K562 (cell line): ENCODE data around the gene TMEM203. TPM values are rescaled to one million over a fixed set of nuclear protein-coding genes. Genes with fewer than 3 reads are reported as not detected.

ENCODE experiments used
- ATAC-seq: fragments of 200-7000 bp; cut with Tn5 transposase; 3 replicates; pipeline ENCODE4 v1.9.1; 2020; ENCODE audit warnings: moderate library complexity
- BruUV-seq: library from RNA; stranded (reverse); fragments of 400-500 nt; replicated peaks from 2 replicates; lab custom pipeline; 2021; lab: Mats Ljungman, UMichigan
- CTCF ChIA-PET: fragments of 300-600 bp; formaldehyde crosslinking; extraction: SDS; loops from one replicate; lab custom pipeline; 2021; ENCODE audit warnings: low intra/inter-chr PET ratio; lab: Yijun Ruan, JAX
- POLR2A ChIA-PET: fragments of 300-600, 350-650 bp; sonication (Branson Sonifier 250); formaldehyde crosslinking; extraction: SDS; loops from one replicate; lab custom pipeline; 2021; ENCODE audit warnings: antibody characterized with exemption, inconsistent platforms; lab: Yijun Ruan, JAX
- DNase-seq, 4 experiments: peaks; one replicate each; pipeline versions ENCODE4 v3.0.0 to v3.0.0-alpha.2; 2011 to 2018; ENCODE audit warnings: low spot score in 3 of 4, mixed read lengths in 3 of 4; ENCODE audit errors: extremely low read depth in 1 of 4
- FAIRE-seq: peaks from 2 replicates; lab custom pipeline; 2011; peaks lifted over from hg19 to GRCh38; lab: Jason Lieb, UNC
- H2AFZ ChIP-seq: 2 replicates; pipeline ENCODE4 v1.6.0; 2011; ENCODE audit warnings: low read depth, low read length, control low read depth, inconsistent platforms
- H3K27ac ChIP-seq: fragments of 200-600 bp; 3 replicates; pipeline ENCODE4 v1.8.0; 2011; ENCODE audit warnings: low read depth, mild to moderate bottlenecking, control low read depth, inconsistent platforms, low read length, moderate library complexity, mixed read lengths; ENCODE audit errors: extremely low read depth
- H3K27me3 ChIP-seq, 2 experiments: fragments of 300-600 bp in 1 of 2; 2 replicates in 1 of 2; 3 replicates in 1 of 2; pipeline versions ENCODE4 v1.6.0 to v1.8.0; 2011; ENCODE audit warnings: inconsistent platforms in 2 of 2, low read length in 2 of 2, mild to moderate bottlenecking in 1 of 2, mixed read lengths in 1 of 2, moderate library complexity in 1 of 2; ENCODE audit not compliant: control insufficient read depth in 2 of 2, insufficient read depth in 2 of 2
- H3K36me3 ChIP-seq: fragments of 300-600 bp; 3 replicates; pipeline ENCODE4 v1.8.0; 2011; ENCODE audit warnings: mild to moderate bottlenecking, low read length, inconsistent platforms; ENCODE audit not compliant: control insufficient read depth, insufficient read depth
- H3K4me1 ChIP-seq, 2 experiments: fragments of 200-600 bp in 1 of 2; replicated peaks in 1 of 2; 2 replicates in 1 of 2; 3 replicates in 1 of 2; pipeline versions ENCODE4 v1.5.1 to v1.8.0; 2011; ENCODE audit warnings: inconsistent platforms in 2 of 2, low read length in 2 of 2, mild to moderate bottlenecking in 1 of 2, mixed read lengths in 1 of 2, moderate library complexity in 1 of 2; ENCODE audit not compliant: control insufficient read depth in 2 of 2, insufficient read depth in 2 of 2
- H3K4me2 ChIP-seq: 2 replicates; pipeline ENCODE4 v1.6.1; 2011; ENCODE audit warnings: low read length, control low read depth, inconsistent platforms, mixed read lengths; ENCODE audit not compliant: insufficient read depth
- H3K4me3 ChIP-seq: fragments of 200-600 bp; sonication (generic), shearing (Covaris generic); 2 replicates; pipeline ENCODE4 v1.5.1; 2016; ENCODE audit warnings: control low read depth, inconsistent platforms
- H3K79me2 ChIP-seq: fragments of 200-600 bp; 3 replicates; pipeline ENCODE4 v1.8.0; 2011; ENCODE audit warnings: low read length, inconsistent platforms; ENCODE audit not compliant: control insufficient read depth, insufficient read depth
- H3K9ac ChIP-seq, 2 experiments: 2 replicates each; pipeline versions ENCODE4 v1.6.0 to v1.6.1; 2011; ENCODE audit warnings: low read depth in 2 of 2, low read length in 2 of 2, control low read depth in 1 of 2, inconsistent platforms in 1 of 2, mild to moderate bottlenecking in 1 of 2, mixed read lengths in 1 of 2; ENCODE audit not compliant: insufficient read depth in 1 of 2
- H3K9me1 ChIP-seq: one replicate; pipeline ENCODE4 v1.6.0; 2011; ENCODE audit warnings: inconsistent platforms, mild to moderate bottlenecking, low read length, moderate library complexity; ENCODE audit not compliant: control insufficient read depth, insufficient read depth
- H3K9me3 ChIP-seq: replicated peaks from 2 replicates; pipeline ENCODE4 v1.5.1; 2011; ENCODE audit warnings: low read depth, low read length, inconsistent platforms; ENCODE audit not compliant: control insufficient read depth, insufficient read depth
- H4K20me1 ChIP-seq: replicated peaks from 2 replicates; pipeline ENCODE4 v1.6.1; 2011; ENCODE audit warnings: low read length, inconsistent platforms, mixed read lengths; ENCODE audit not compliant: control insufficient read depth, insufficient read depth
- BCL6 ChIP-seq: fragments of 250-450 bp; sonication (Bioruptor Pico); IDR thresholded peaks from 2 replicates; pipeline ENCODE4 v1.4.0; 2020
- KHSRP ChIP-seq: fragments of 450-650 bp; IDR thresholded peaks from 2 replicates; pipeline ENCODE4 v1.6.1; 2017
- MXI1 ChIP-seq: IDR thresholded peaks from 2 replicates; pipeline ENCODE4 v1.6.1; 2011; ENCODE audit warnings: low read depth, mild to moderate bottlenecking, improper control_type of control experiment, low read length
- NCOA4 ChIP-seq: fragments of 450-650 bp; IDR thresholded peaks from 2 replicates; pipeline ENCODE4 v1.6.1; 2018; ENCODE audit warnings: mild to moderate bottlenecking; ENCODE audit not compliant: partially characterized antibody
- POLR2G ChIP-seq: fragments of 200-400 bp; formaldehyde crosslinking; IDR thresholded peaks from 2 replicates; pipeline ENCODE4 v1.6.1; 2017; ENCODE audit warnings: low read depth, mild to moderate bottlenecking, antibody characterized with exemption, low read length, moderate library complexity
- RBM22 ChIP-seq: fragments of 200-400 bp; formaldehyde crosslinking; IDR thresholded peaks from 2 replicates; pipeline ENCODE4 v1.6.1; 2018; ENCODE audit warnings: low read length, low read depth; ENCODE audit not compliant: poor library complexity, severe bottlenecking
- ZKSCAN8 ChIP-seq: fragments of 200-800 bp; sonication (Bioruptor generic); IDR thresholded peaks from 2 replicates; pipeline ENCODE4 v1.6.1; 2016; ENCODE audit warnings: missing genetic modification characterization, missing compliant biosample characterization
- ZNF551 ChIP-seq: fragments of 250-450 bp; sonication (Bioruptor Pico); IDR thresholded peaks from 2 replicates; pipeline ENCODE4 v1.5.0; 2021; ENCODE audit warnings: mild to moderate bottlenecking, moderate library complexity
- ZSCAN32 ChIP-seq: fragments of 450-650 bp; formaldehyde crosslinking; IDR thresholded peaks from 2 replicates; pipeline ENCODE4 v1.4.0; 2020; ENCODE audit warnings: mild to moderate bottlenecking, moderate library complexity
- WGBS: fragments of 100-300 bp; shearing (Covaris generic); methylation state at CpG from one replicate; pipeline ENCODE4 v1.1.6; 2016; ENCODE audit warnings: low coverage, mixed read lengths; ENCODE audit not compliant: insufficient coverage; ENCODE audit errors: missing lambda C conversion rate; 5-methylcytosine and 5-hydroxymethylcytosine counted together
- in situ Hi-C: fragments of 300-500 bp; cut with MboI; formaldehyde crosslinking; loops from 4 replicates; pipeline ENCODE4 v1.15.0; 2018; ENCODE audit warnings: inconsistent platforms, mixed read lengths
- intact Hi-C: fragments of 100-400 bp; cut with micrococcal nuclease; formaldehyde crosslinking; loops from 2 replicates; pipeline ENCODE4 v1.14.2; 2022
- polyA plus RNA-seq, 8 experiments: library from polyadenylated mRNA; depleted of rRNA in 4 of 8; stranded (reverse) in 5 of 8; unstranded in 3 of 8; fragments of >200 nt; fragmentation: Nextera tagmentation in 2 of 8; fragmentation: Illumina TruSeq in 1 of 8; extraction: Ambion mirVana in 2 of 8; extraction: Trizol in 1 of 8; gene quantifications; 2 replicates each; pipeline versions ENCODE4 v1.2.1 to v1.2.3, GENCODE V29; 2011 to 2014; ENCODE audit warnings: inconsistent platforms in 1 of 8, missing spikeins in 1 of 8
- total RNA-seq, 7 experiments: library from RNA; depleted of rRNA in 6 of 7; stranded (reverse); fragments of >200 nt in 6 of 7; fragmentation: Illumina TruSeq in 2 of 7; extraction: Trizol in 2 of 7; gene quantifications; 2 replicates each; pipeline versions ENCODE4 v1.2.1 to v1.2.3, GENCODE V29; 2011 to 2021; ENCODE audit warnings: low replicate concordance in 1 of 7
- TF ChIP-seq, protein P1 (sequence below): fragments of 250-450 bp; sonication (Bioruptor Pico); IDR thresholded peaks from 2 replicates; pipeline ENCODE4 v1.8.0; 2022; ENCODE audit warnings: moderate library complexity, mild to moderate bottlenecking, inconsistent platforms
- TF ChIP-seq, protein P2 (sequence below): fragments of 450-650 bp; IDR thresholded peaks from 2 replicates; pipeline ENCODE4 v1.6.1; 2016; ENCODE audit warnings: antibody characterized with exemption
- TF ChIP-seq, protein P3 (sequence below): sonication (generic); formaldehyde crosslinking; IDR thresholded peaks from 2 replicates; pipeline ENCODE4 v1.8.0; 2023; ENCODE audit warnings: missing genetic modification reagents, mild to moderate bottlenecking, borderline replicate concordance

TMEM203 gene
- total and polyA plus RNA-seq, 9 of the 15 experiments (the other 6 are each of a cell fraction or from before 2014, with no cell fraction given): 8.8 to 59.5 (median 37.6) TPM

DNA sequence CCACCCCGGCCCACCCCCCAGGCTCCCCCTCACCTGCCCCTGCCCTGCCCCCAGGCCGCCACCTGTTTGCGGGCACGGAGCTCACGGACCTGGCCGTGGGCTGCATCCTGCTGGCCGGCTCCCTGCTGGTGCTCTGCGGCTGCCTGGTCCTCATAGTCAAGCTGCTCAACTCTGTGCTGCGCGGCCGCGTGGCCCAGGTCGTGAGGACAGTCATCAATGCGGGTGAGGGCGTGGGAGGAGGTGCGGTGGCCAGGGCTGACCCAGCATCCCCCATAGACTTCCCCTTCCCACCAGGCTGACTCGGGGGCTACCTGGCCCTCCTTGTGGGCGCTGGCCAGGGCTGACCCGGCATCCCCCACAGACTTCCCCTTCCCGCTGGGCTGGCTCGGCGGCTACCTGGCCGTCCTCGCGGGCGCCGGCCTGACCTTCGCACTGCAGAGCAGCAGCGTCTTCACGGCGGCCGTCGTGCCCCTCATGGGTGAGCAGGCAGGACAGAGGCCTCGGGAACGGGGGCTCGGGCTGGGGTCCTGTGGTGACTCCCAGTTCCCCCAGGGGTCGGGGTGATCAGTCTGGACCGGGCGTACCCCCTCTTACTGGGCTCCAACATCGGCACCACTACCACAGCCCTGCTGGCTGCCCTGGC lies 28.7 kb upstream of the TMEM203 start:
- Histone ChIP-seq H3K9ac (peak overlapping the region in 1 of 2 experiments; percentile 76; a peak in 2 of 4 replicates), H3K4me2 (no peak overlapping the region), H3K9me3 (no peaks in the 10 kb centered on the region), H3K27me3 (no peaks in the 10 kb centered on the region), H3K79me2 (peaks cover 14% of the 10 kb centered on the region), H3K9me1 (peaks cover 4% of the 10 kb centered on the region), H3K4me1 (peaks cover 16 to 100% of the 10 kb centered on the region in 2 experiments), H3K27ac (no peak overlapping the region), H3K36me3 (peaks cover 4% of the 10 kb centered on the region; the same call in 1 of the 3 replicates), H2AFZ (no peak overlapping the region), H3K4me3 (no peak overlapping the region), H4K20me1 (no peaks in the 10 kb centered on the region)
- ChIA-PET CTCF (no interaction called here), POLR2A (interaction anchor here (0.7 kb wide), 1 partner anchor 45 kb away, joined by 3 read pairs; no protein-coding TSS in a partner anchor)
- 57% methylated on average over 23 of the region's 40 CpGs for WGBS
- in situ Hi-C loops (loop anchor here (25.0 kb wide), 1 partner anchor 447 kb away; the partner anchor contains the start of genes CCDC183 and TMEM141), intact Hi-C loops (no loop called here)
- FAIRE-seq (no peak), DNase-seq (peak in 3 of 4 experiments; percentile 26 to 35 (median 28)), ATAC-seq (no peak)
- no TSS peak for BruUV-seq
- no peak for TF ChIP-seq KHSRP
- TF ChIP-seq, protein P1, sequence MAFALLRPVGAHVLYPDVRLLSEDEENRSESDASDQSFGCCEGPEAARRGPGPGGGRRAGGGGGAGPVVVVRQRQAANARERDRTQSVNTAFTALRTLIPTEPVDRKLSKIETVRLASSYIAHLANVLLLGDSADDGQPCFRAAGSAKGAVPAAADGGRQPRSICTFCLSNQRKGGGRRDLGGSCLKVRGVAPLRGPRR (CRISPR knock-in tag): no peak
- TF ChIP-seq RBM22: peak; percentile 35
- TF ChIP-seq BCL6 (CRISPR knock-in tag): no peak
- no peak for TF ChIP-seq ZNF551
- TF ChIP-seq, protein P2, sequence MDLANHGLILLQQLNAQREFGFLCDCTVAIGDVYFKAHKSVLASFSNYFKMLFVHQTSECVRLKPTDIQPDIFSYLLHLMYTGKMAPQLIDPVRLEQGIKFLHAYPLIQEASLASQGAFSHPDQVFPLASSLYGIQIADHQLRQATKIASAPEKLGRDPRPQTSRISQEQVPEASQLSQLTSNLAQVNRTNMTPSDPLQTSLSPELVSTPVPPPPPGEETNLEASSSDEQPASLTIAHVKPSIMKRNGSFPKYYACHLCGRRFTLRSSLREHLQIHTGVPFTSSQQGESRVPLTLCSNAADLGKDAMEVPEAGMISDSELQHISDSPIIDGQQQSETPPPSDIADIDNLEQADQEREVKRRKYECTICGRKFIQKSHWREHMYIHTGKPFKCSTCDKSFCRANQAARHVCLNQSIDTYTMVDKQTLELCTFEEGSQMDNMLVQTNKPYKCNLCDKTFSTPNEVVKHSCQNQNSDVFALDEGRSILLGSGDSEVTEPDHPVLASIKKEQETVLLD: no peak
- TF ChIP-seq NCOA4: no peak
- TF ChIP-seq POLR2G: peak; percentile 70
- TF ChIP-seq, protein P3, sequence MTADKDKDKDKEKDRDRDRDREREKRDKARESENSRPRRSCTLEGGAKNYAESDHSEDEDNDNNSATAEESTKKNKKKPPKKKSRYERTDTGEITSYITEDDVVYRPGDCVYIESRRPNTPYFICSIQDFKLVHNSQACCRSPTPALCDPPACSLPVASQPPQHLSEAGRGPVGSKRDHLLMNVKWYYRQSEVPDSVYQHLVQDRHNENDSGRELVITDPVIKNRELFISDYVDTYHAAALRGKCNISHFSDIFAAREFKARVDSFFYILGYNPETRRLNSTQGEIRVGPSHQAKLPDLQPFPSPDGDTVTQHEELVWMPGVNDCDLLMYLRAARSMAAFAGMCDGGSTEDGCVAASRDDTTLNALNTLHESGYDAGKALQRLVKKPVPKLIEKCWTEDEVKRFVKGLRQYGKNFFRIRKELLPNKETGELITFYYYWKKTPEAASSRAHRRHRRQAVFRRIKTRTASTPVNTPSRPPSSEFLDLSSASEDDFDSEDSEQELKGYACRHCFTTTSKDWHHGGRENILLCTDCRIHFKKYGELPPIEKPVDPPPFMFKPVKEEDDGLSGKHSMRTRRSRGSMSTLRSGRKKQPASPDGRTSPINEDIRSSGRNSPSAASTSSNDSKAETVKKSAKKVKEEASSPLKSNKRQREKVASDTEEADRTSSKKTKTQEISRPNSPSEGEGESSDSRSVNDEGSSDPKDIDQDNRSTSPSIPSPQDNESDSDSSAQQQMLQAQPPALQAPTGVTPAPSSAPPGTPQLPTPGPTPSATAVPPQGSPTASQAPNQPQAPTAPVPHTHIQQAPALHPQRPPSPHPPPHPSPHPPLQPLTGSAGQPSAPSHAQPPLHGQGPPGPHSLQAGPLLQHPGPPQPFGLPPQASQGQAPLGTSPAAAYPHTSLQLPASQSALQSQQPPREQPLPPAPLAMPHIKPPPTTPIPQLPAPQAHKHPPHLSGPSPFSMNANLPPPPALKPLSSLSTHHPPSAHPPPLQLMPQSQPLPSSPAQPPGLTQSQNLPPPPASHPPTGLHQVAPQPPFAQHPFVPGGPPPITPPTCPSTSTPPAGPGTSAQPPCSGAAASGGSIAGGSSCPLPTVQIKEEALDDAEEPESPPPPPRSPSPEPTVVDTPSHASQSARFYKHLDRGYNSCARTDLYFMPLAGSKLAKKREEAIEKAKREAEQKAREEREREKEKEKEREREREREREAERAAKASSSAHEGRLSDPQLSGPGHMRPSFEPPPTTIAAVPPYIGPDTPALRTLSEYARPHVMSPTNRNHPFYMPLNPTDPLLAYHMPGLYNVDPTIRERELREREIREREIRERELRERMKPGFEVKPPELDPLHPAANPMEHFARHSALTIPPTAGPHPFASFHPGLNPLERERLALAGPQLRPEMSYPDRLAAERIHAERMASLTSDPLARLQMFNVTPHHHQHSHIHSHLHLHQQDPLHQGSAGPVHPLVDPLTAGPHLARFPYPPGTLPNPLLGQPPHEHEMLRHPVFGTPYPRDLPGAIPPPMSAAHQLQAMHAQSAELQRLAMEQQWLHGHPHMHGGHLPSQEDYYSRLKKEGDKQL (CRISPR knock-in tag): no peak
- no peak for TF ChIP-seq MXI1
- TF ChIP-seq ZKSCAN8 (CRISPR knock-in tag): no peak
- TF ChIP-seq ZSCAN32 (CRISPR knock-in tag): no peak
